ENCODE measurements around the gene PPP2R2D. TPM values are rescaled to one million over a fixed set of nuclear protein-coding genes. Genes with fewer than 3 reads are reported as not detected.
A peak's percentile ranks its signal among the peaks of the same experiment; 100 is the strongest.

The PPP2R2D gene
- total RNA-seq, 1 experiment from 2014 or later, result 23.7 TPM

DNA sequence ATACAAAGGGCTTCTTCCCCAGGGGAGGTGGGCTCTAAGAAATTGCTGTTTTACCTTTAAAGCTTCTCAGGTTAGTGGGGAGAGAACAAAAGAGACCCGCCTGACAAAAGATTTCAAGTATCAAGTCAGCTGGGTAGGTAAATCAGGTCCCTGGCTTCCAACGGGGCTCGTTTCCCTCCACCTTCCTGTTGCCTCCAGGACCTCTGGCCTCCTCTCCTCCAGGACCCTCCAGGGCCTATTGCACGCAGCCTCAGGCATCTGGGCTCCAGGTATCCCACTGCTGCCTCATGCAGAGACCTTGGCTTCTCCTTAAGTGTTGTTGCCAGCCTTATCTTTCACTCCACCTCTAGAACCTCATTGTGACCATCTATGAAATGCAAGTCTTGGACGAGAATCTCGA lies 78.0 kb downstream of the PPP2R2D start:
- no TSS peak for BruUV-seq (replicated peaks)
- H3K4me1 Mint-ChIP-seq (ENCODE audit: low read depth, unreplicated experiment), result no peaks in the 10 kb centered on the region
- H3K4me3 Mint-ChIP-seq (ENCODE audit: low read depth, unreplicated experiment), result no peak overlapping the region
- H3K9me3 Mint-ChIP-seq (ENCODE audit: low read depth, unreplicated experiment), result no peaks in the 10 kb centered on the region
- CTCF ChIA-PET, result no interaction called here
- H3K27ac Mint-ChIP-seq (ENCODE audit: unreplicated experiment), result no peak overlapping the region
- no peaks in the 10 kb centered on the region for H3K27me3 Mint-ChIP-seq (ENCODE audit: unreplicated experiment)
- DNase-seq, result no peak
- TF ChIP-seq, protein P1, sequence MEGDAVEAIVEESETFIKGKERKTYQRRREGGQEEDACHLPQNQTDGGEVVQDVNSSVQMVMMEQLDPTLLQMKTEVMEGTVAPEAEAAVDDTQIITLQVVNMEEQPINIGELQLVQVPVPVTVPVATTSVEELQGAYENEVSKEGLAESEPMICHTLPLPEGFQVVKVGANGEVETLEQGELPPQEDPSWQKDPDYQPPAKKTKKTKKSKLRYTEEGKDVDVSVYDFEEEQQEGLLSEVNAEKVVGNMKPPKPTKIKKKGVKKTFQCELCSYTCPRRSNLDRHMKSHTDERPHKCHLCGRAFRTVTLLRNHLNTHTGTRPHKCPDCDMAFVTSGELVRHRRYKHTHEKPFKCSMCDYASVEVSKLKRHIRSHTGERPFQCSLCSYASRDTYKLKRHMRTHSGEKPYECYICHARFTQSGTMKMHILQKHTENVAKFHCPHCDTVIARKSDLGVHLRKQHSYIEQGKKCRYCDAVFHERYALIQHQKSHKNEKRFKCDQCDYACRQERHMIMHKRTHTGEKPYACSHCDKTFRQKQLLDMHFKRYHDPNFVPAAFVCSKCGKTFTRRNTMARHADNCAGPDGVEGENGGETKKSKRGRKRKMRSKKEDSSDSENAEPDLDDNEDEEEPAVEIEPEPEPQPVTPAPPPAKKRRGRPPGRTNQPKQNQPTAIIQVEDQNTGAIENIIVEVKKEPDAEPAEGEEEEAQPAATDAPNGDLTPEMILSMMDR (IDR thresholded peaks at IDR 0.05; ENCODE audit: unreplicated experiment), result no peak
- intact Hi-C loops (cut with micrococcal nuclease; ENCODE audit: unreplicated experiment), result no loop called here
- peaks cover 10% of the 10 kb centered on the region for H3K36me3 Mint-ChIP-seq (ENCODE audit: insufficient read depth, unreplicated experiment)

- H3K9me3 Mint-ChIP-seq (ENCODE audit: low read depth, unreplicated experiment), result no peaks in the 10 kb centered on the region
- DNase-seq, result no peak
- H3K36me3 Mint-ChIP-seq (ENCODE audit: insufficient read depth, unreplicated experiment), result peaks cover 10% of the 10 kb centered on the region
- peak overlapping the region; percentile 45 for H3K4me3 Mint-ChIP-seq (ENCODE audit: low read depth, unreplicated experiment)
- H3K27me3 Mint-ChIP-seq (ENCODE audit: unreplicated experiment), result no peaks in the 10 kb centered on the region
- intact Hi-C loops (cut with micrococcal nuclease; ENCODE audit: unreplicated experiment), result no loop called here
- no TSS peak for BruUV-seq (replicated peaks)
- no peaks in the 10 kb centered on the region for H3K4me1 Mint-ChIP-seq (ENCODE audit: low read depth, unreplicated experiment)
- CTCF ChIA-PET, result no interaction called here
- TF ChIP-seq, protein P1 (IDR thresholded peaks at IDR 0.05; ENCODE audit: unreplicated experiment), result no peak
- no peak overlapping the region for H3K27ac Mint-ChIP-seq (ENCODE audit: unreplicated experiment)
Observed at GRCh38 chr10:131979336-131979735, 78.5 kb downstream of the PPP2R2D start.

DNA sequence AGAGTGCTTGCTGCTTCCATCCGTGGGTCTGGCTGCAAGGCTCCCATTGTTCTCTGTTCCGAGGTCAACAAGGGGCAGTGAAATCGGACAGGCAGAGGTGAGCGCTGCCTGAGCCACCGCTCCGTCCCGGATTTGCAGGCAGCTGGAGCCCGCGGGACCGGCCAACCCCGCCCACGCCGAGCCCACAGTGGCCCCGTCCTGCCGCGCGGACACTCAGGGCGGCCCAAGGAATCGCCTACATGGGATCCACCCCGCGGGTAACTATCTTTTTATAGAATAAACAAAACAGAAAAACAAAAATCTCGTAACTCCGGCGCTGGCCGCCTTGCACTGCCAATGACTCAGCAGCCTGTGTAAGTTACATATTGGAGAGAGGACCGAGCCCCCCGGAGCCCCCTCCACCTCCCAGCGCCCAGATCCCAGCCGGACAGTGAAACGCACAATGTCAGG lies 79.0 kb downstream of the PPP2R2D start:
- Mint-ChIP-seq H3K4me1 (ENCODE audit: low read depth, unreplicated experiment) (no peaks in the 10 kb centered on the region), H3K9me3 (ENCODE audit: low read depth, unreplicated experiment) (no peaks in the 10 kb centered on the region), H3K36me3 (ENCODE audit: insufficient read depth, unreplicated experiment) (peaks cover 10% of the 10 kb centered on the region), H3K27ac (ENCODE audit: unreplicated experiment) (no peak overlapping the region), H3K4me3 (ENCODE audit: low read depth, unreplicated experiment) (peak overlapping the region; percentile 45), H3K27me3 (ENCODE audit: unreplicated experiment) (no peaks in the 10 kb centered on the region)
- TF ChIP-seq, protein P1 (IDR thresholded peaks at IDR 0.05; ENCODE audit: unreplicated experiment), result no peak
- no TSS peak for BruUV-seq (replicated peaks)
- CTCF ChIA-PET, result no interaction called here
- no peak for DNase-seq
- intact Hi-C loops (cut with micrococcal nuclease; ENCODE audit: unreplicated experiment), result no loop called here

DNA sequence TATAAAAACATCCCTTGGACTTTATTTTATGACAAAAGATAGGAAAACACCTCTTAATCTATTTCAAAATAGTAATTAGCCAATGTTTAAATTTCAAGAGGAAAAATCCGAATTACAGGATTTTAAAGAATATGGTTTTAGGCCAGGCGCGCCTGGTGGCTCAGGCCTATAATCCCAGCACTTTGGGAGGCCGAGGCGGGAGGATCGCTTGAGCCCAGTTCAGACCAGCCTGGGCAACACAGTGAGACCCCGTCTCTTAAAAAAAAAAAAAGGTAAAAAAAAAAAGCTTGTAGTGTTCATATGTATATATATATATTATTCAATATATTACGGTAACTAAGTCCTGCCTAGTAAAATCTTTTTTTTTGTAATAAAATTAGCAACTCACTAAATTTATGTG lies 79.5 kb downstream of the PPP2R2D start:
- Mint-ChIP-seq H3K4me1 (ENCODE audit: low read depth, unreplicated experiment) (no peaks in the 10 kb centered on the region), H3K9me3 (ENCODE audit: low read depth, unreplicated experiment) (no peaks in the 10 kb centered on the region)

More for the DNA sequence above, 79.5 kb downstream of the PPP2R2D start:
- Mint-ChIP-seq H3K27ac (ENCODE audit: unreplicated experiment) (no peak overlapping the region), H3K36me3 (ENCODE audit: insufficient read depth, unreplicated experiment) (peaks cover 10% of the 10 kb centered on the region), H3K4me3 (ENCODE audit: low read depth, unreplicated experiment) (no peak overlapping the region), H3K27me3 (ENCODE audit: unreplicated experiment) (no peaks in the 10 kb centered on the region)
- intact Hi-C loops (cut with micrococcal nuclease; ENCODE audit: unreplicated experiment), result no loop called here
- DNase-seq, result no peak
- no TSS peak for BruUV-seq (replicated peaks)
- CTCF ChIA-PET, result no interaction called here
- TF ChIP-seq, protein P1 (IDR thresholded peaks at IDR 0.05; ENCODE audit: unreplicated experiment), result no peak
